ENCODE data around the gene TFB1M.

DNA sequence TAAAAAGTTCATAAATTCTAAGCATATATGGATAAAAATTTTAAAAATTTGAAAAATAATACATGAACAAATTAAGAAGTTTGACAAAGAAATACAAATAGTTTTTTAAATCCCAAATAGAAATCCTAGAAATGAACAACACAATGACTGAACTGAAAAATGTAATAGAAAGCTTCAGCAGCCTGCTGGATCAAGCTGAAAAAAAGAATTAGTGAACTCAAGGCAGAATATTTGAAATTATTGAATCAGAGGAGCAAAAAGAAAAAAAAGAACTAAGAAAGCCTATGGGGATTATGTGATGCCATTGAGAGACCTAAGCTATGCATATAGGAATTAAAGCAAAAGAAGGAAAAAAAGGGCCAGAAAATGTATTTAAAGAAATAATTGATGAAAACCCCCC, 39.9 kb upstream of the TFB1M start:
- TF ChIP-seq, protein P1, sequence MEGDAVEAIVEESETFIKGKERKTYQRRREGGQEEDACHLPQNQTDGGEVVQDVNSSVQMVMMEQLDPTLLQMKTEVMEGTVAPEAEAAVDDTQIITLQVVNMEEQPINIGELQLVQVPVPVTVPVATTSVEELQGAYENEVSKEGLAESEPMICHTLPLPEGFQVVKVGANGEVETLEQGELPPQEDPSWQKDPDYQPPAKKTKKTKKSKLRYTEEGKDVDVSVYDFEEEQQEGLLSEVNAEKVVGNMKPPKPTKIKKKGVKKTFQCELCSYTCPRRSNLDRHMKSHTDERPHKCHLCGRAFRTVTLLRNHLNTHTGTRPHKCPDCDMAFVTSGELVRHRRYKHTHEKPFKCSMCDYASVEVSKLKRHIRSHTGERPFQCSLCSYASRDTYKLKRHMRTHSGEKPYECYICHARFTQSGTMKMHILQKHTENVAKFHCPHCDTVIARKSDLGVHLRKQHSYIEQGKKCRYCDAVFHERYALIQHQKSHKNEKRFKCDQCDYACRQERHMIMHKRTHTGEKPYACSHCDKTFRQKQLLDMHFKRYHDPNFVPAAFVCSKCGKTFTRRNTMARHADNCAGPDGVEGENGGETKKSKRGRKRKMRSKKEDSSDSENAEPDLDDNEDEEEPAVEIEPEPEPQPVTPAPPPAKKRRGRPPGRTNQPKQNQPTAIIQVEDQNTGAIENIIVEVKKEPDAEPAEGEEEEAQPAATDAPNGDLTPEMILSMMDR (IDR thresholded peaks at IDR 0.05; ENCODE audit: low read depth, low read length), result no peak
- TF ChIP-seq, protein P2, sequence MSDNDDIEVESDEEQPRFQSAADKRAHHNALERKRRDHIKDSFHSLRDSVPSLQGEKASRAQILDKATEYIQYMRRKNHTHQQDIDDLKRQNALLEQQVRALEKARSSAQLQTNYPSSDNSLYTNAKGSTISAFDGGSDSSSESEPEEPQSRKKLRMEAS (IDR thresholded peaks at IDR 0.05; ENCODE audit: low read depth, low read length), result no peak
- TF ChIP-seq POLR2A (IDR thresholded peaks at IDR 0.05; ENCODE audit: extremely low read depth, insufficient read length) (no peak), MYC (IDR thresholded peaks at IDR 0.05; ENCODE audit: low read depth, low read length) (no peak)
